ENCODE results near the gene PGP.

Gene PGP

DNA sequence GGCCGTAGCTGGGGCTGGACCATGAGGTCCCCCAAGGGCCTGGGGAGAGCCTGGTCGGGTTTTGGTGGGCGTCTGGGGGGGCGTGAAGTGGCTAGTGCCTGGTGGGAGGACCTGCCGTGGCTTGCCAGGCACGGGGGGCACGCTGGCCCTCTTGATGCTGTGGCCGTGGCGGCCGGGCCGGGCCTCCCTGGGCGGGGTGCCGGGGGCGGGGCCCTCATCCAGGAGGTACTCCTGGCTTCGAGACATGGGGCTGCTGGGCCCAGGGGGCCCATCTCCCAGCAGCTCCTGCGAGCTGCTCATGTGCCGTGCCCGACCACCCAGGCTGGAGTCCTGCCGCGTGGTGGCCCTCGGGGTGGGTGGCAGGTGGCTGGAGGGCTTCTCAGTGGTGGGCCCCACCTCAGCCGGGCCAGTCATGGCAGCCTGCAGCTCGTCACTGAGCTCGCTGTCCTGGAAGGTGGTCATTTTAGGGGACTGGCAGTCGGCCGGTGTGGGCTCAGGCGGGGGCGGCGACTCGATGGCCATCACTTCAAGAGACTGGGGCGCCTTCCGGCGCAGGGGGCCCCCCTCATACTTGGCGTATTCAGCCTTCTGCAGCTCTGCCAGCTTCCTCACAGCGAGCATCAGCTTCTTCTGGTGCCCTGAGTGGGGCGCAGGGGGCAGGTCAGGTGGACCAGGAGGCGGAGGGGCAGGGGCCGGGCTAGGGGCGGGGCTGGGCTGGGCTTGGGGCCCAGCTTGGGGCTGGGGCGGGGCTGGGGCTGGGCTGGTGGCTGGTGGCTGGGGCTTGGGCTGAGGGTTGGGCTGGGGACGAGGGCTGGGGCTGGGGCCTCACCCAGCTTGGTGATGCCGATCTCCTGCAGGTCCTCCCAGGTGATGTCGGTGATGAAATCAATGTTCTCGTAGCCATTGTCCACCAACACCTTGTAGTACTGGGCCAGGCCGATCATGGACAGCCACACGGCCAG lies 33.4 kb downstream of the PGP start:
- no peak for DNase-seq (ENCODE audit: low read depth)

DNA sequence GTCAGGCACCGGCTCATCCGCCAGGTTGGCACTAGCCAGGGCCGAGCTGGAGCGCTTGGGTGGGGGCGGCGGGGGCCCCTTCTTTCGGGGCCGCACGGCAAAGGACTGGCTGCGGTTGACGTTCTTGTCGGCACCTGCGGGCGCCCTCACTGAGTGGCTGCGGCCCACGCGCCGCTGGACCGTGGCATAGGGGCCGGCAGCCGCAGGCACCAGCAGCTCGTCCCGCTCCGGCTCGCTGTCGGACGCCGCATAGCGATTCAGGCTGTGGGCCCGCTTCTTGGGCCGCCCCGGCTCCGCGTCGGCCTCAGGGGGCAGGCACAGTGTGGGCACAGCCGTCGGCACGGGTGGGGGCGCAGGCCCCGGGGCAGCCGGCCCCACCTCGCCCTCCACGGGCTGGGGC lies 34.2 kb downstream of the PGP start:
- DNase-seq (ENCODE audit: low read depth): no peak

GRCh38 chr16:2179576-2179975 lies 35.1 kb downstream of the PGP start:
- no peak for DNase-seq (ENCODE audit: low read depth)

DNA sequence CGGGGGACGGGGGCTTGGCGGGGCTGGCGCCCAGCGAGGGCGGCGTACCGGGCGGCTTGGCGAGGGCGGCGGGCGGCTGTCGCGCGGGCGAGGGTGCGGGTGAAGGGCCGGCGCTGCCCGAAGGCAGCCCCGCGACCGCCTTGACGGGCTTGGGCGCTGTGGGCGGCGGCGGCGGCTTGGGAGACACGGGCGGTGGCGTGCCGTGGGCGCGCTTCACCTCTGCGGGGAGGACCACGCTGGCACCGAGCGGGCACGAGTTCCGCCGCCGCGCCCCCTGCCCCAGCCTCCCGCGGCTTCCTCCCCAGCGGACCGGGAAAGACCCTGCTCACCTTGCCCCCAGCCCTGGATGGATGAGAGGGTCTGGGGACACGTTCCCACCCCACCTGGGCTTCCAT lies 35.5 kb downstream of the PGP start:
- no peak for DNase-seq (ENCODE audit: low read depth)

GRCh38 chr16:2178321-2179106 lies 36.1 kb downstream of the PGP start:
- DNase-seq (ENCODE audit: low read depth): no peak

GRCh38 chr16:2177561-2177960 lies 37.1 kb downstream of the PGP start:
- no peak for DNase-seq (ENCODE audit: low read depth)

DNA sequence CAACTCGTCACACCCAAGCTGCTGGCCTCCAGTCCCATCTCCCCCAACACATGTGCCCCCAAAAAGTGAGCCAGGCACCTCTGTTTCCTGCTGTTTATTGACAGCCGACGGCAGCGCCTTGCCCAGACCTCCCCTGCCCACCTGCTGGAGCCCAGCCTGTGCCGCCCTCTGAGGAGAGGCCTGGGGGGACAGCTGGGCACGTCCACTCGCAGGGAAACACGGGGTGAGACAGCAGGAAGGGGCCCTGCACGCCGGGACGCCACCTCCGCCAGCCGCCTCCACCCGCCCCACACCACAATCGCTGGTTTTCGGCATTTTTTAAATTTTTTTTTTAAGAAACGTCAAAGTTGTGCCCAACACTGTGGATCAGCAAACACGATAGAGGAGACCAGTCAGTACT lies 37.5 kb downstream of the PGP start:
- DNase-seq (ENCODE audit: low read depth): no peak

DNA sequence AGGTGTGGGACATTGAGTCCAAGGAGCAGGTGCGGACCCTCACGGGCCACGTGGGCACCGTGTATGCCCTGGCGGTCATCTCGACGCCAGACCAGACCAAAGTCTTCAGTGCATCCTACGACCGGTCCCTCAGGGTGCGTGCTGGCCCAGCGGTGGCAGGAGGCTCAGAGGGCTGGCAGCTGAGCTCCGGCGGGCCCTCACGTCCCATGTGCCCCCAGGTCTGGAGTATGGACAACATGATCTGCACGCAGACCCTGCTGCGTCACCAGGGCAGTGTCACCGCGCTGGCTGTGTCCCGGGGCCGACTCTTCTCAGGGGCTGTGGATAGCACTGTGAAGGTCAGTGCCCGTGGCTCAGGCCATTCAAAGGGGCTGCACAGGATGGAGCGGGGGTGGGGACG lies 38.6 kb downstream of the PGP start:
- DNase-seq (ENCODE audit: low read depth): no peak

DNA sequence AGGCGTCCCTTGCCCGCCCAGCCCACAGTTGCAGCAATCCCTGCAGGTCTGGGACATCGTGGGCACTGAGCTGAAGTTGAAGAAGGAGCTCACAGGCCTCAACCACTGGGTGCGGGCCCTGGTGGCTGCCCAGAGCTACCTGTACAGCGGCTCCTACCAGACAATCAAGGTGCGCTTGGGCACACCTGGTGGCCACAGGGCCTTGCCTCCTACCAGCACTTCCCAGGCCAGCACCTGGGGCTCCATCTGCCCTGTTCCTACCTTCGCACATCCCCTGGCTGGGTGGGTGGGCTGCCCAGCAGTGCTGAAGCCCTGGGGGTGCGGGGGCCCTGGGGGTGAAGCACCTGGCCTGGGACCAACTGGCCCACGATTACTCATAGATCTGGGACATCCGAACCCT lies 39.2 kb downstream of the PGP start:
- no peak for DNase-seq (ENCODE audit: low read depth)

GRCh38 chr16:2174396-2175131 lies 40.1 kb downstream of the PGP start:
- no peak for DNase-seq (ENCODE audit: low read depth)

DNA sequence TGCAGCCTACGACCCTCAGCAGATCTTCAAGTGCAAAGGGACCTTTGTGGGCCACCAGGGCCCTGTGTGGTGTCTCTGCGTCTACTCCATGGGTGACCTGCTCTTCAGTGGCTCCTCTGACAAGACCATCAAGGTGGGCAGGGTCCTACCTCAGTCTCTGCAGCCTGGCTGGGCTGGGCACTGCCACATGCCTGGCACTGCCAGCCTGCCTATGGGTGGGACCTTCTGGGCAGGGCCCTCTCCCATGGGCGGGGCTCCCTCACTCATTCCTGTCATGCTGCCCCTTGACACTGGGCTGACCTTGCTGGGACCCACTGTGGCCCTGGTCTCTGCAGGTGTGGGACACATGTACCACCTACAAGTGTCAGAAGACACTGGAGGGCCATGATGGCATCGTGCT lies 40.7 kb downstream of the PGP start:
- no peak for DNase-seq (ENCODE audit: low read depth)

DNA sequence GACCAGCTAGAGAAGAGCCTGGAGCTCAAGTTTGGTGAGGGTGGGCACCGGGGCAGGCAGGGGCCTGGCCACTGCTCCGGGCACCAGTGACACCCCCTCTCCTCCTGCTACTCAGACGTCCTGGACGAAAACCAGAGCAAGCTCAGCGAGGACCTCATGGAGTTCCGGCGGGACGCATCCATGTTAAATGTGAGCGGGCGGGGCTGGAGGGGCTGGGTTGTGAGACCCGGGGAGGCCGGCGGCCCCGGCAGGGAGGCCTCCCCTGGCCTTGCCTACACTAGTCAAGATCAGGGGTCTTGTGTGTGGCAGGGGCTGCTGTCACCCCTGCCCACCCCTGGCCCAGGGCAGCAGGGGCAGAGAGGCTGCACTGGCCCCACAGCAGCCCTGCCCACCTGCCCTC lies 41.3 kb downstream of the PGP start:
- DNase-seq (ENCODE audit: low read depth): no peak

- no peak for DNase-seq (ENCODE audit: low read depth)
Measured at GRCh38 chr16:2172688-2173335, 41.8 kb downstream of the PGP start.

GRCh38 chr16:2171601-2172178 lies 43.0 kb downstream of the PGP start:
- DNase-seq (ENCODE audit: low read depth): no peak

GRCh38 chr16:2170587-2171435 lies 43.8 kb downstream of the PGP start:
- DNase-seq (ENCODE audit: low read depth): no peak

- DNase-seq (ENCODE audit: low read depth): no peak
Measured at GRCh38 chr16:2170080-2170479, 44.6 kb downstream of the PGP start.

- DNase-seq (ENCODE audit: low read depth): no peak
Measured at GRCh38 chr16:2167068-2167638, 47.5 kb downstream of the PGP start.

GRCh38 chr16:2166263-2167067 lies 48.2 kb downstream of the PGP start:
- no peak for DNase-seq (ENCODE audit: low read depth)

DNA sequence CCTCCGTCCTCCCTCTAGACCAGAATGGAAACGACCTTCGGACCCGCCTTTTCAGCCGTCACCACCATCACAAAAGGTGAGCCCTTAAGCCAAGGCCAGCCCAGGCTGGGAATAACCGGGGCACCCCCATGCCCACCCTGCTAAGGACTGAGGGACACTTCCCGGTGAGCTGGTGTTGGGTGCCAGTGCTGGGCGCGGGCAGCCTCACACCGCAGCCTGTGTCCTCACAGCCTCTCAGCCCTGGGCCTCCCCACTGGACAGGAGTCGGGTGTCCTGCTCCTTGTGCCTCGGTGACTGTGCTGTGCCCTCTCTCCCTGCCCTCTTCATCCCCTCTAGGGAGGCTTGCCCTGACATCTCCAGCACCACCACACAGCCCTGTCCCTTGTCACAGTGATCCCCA lies 48.8 kb downstream of the PGP start:
- DNase-seq (ENCODE audit: low read depth): no peak
